DOHH2 (cell line): Measurements from ENCODE around the gene IL10RA.

ENCODE experiments used
- H3F3A ChIP-seq: fragments of 200-600 bp; sonication (generic), shearing (Covaris generic); 2 replicates; pipeline ENCODE4 v1.6.0; 2016; ENCODE audit warnings: antibody characterized with exemption, mild to moderate bottlenecking; ENCODE audit not compliant: control insufficient read depth, insufficient read depth
- H3K27ac ChIP-seq: fragments of 200-600 bp; sonication (generic); 2 replicates; pipeline ENCODE4 v1.5.1; 2014; ENCODE audit warnings: low read depth, mild to moderate bottlenecking, low read length, moderate library complexity
- H3K27me3 ChIP-seq: fragments of 200-600 bp; sonication (generic); 2 replicates; pipeline ENCODE4 v1.6.1; 2014; ENCODE audit warnings: mild to moderate bottlenecking, low read length, mixed read lengths; ENCODE audit not compliant: control insufficient read depth
- H3K36me3 ChIP-seq: fragments of 200-600 bp; sonication (generic); 2 replicates; pipeline ENCODE4 v1.6.1; 2014; ENCODE audit warnings: mild to moderate bottlenecking, low read length, moderate library complexity, mixed read lengths; ENCODE audit not compliant: control insufficient read depth
- H3K4me1 ChIP-seq: fragments of 200-600 bp; sonication (generic); 2 replicates; pipeline ENCODE4 v1.6.1; 2014; ENCODE audit warnings: mild to moderate bottlenecking, low read length, mixed read lengths; ENCODE audit not compliant: control insufficient read depth
- H3K4me2 ChIP-seq: fragments of 200-600 bp; sonication (generic); 2 replicates; pipeline ENCODE4 v1.6.0; 2014; ENCODE audit warnings: mild to moderate bottlenecking, low read length, moderate library complexity
- H3K4me3 ChIP-seq: fragments of 200-600 bp; sonication (generic); 2 replicates; pipeline ENCODE4 v1.5.1; 2014; ENCODE audit warnings: mild to moderate bottlenecking, low read length, mixed read lengths
- H3K79me2 ChIP-seq: fragments of 200-600 bp; sonication (generic); 2 replicates; pipeline ENCODE4 v1.6.1; 2014; ENCODE audit warnings: mild to moderate bottlenecking, low read length, mixed read lengths; ENCODE audit not compliant: control insufficient read depth
- H3K9me2 ChIP-seq: fragments of 200-600 bp; sonication (generic); replicated peaks from 2 replicates; pipeline ENCODE4 v1.6.1; 2014; ENCODE audit warnings: mild to moderate bottlenecking, low read length, mixed read lengths; ENCODE audit not compliant: control insufficient read depth
- H3K9me3 ChIP-seq: fragments of 200-600 bp; sonication (generic); 2 replicates; pipeline ENCODE4 v1.6.1; 2014; ENCODE audit warnings: antibody characterized with exemption, low read length, mixed read lengths; ENCODE audit not compliant: control insufficient read depth, insufficient read depth
- H4K20me1 ChIP-seq: fragments of 200-600 bp; sonication (generic); 2 replicates; pipeline ENCODE4 v1.6.0; 2014; ENCODE audit warnings: low read depth, mild to moderate bottlenecking, antibody characterized with exemption, low read length, moderate library complexity; ENCODE audit not compliant: control insufficient read depth, insufficient read depth
- EZH2phosphoT487 ChIP-seq: fragments of 200-600 bp; sonication (generic); IDR thresholded peaks from 2 replicates; pipeline ENCODE4 v1.6.1; 2017; ENCODE audit warnings: borderline replicate concordance, mild to moderate bottlenecking, antibody characterized with exemption, low read length, moderate library complexity, mixed read lengths
- TF ChIP-seq, protein P1 (sequence below): fragments of 200-600 bp; sonication (generic); IDR thresholded peaks from one replicate; pipeline ENCODE4 v1.5.1; 2014; ENCODE audit warnings: antibody characterized with exemption, mild to moderate bottlenecking, low read depth, low read length; ENCODE audit not compliant: poor library complexity, severe bottlenecking

Gene IL10RA

GRCh38 chr11:117980720-117981119 lies 5.5 kb upstream of the IL10RA start:
- no peak overlapping the region for H3K27ac ChIP-seq
- no peak overlapping the region for H3K4me2 ChIP-seq
- TF ChIP-seq, protein P1, sequence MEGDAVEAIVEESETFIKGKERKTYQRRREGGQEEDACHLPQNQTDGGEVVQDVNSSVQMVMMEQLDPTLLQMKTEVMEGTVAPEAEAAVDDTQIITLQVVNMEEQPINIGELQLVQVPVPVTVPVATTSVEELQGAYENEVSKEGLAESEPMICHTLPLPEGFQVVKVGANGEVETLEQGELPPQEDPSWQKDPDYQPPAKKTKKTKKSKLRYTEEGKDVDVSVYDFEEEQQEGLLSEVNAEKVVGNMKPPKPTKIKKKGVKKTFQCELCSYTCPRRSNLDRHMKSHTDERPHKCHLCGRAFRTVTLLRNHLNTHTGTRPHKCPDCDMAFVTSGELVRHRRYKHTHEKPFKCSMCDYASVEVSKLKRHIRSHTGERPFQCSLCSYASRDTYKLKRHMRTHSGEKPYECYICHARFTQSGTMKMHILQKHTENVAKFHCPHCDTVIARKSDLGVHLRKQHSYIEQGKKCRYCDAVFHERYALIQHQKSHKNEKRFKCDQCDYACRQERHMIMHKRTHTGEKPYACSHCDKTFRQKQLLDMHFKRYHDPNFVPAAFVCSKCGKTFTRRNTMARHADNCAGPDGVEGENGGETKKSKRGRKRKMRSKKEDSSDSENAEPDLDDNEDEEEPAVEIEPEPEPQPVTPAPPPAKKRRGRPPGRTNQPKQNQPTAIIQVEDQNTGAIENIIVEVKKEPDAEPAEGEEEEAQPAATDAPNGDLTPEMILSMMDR: no peak
- no peak for TF ChIP-seq EZH2phosphoT487
- peaks cover 7% of the 10 kb centered on the region for H3F3A ChIP-seq
- H3K4me1 ChIP-seq: peaks cover 44% of the 10 kb centered on the region
- peaks cover 4% of the 10 kb centered on the region; the same call in 1 of the 2 replicates for H3K9me3 ChIP-seq
- H3K4me3 ChIP-seq: no peak overlapping the region
- no peaks in the 10 kb centered on the region for H4K20me1 ChIP-seq
- H3K36me3 ChIP-seq: peaks cover 16% of the 10 kb centered on the region; the same call in 1 of the 2 replicates
- no peaks in the 10 kb centered on the region for H3K9me2 ChIP-seq
- peaks cover 2% of the 10 kb centered on the region for H3K79me2 ChIP-seq
- no peaks in the 10 kb centered on the region for H3K27me3 ChIP-seq

DNA sequence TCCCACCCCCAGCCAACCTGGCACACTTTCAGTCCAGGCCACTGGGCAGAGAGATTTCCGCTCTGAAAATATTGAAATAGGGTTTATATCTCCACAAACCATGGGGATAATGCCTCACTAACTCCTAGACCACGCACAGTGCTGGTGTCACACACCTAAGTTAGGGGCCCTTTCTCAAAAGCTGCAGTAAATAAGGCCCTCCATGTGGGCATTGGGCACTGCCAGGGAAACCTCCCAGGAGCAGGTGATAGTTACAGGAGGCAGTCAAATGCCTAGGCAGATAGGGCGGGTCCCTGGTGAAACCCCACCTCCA lies 3.1 kb upstream of the IL10RA start:
- H3K9me2 ChIP-seq: no peaks in the 10 kb centered on the region
- H3K4me1 ChIP-seq: peaks cover 50% of the 10 kb centered on the region
- no peak overlapping the region for H3K4me2 ChIP-seq
- peaks cover 7% of the 10 kb centered on the region for H3F3A ChIP-seq
- peaks cover 4% of the 10 kb centered on the region; the same call in 1 of the 2 replicates for H3K9me3 ChIP-seq
- peaks cover 23% of the 10 kb centered on the region for H3K36me3 ChIP-seq
- no peak overlapping the region for H3K27ac ChIP-seq
- no peaks in the 10 kb centered on the region for H3K27me3 ChIP-seq
- H3K4me3 ChIP-seq: no peak overlapping the region
- H4K20me1 ChIP-seq: no peaks in the 10 kb centered on the region; the same call in 1 of the 2 replicates
- H3K79me2 ChIP-seq: peaks cover 24% of the 10 kb centered on the region
- TF ChIP-seq EZH2phosphoT487: no peak
- TF ChIP-seq, protein P1: no peak

- Histone ChIP-seq H3K4me3 (no peak overlapping the region), H3K79me2 (peaks cover 38% of the 10 kb centered on the region), H4K20me1 (no peaks in the 10 kb centered on the region; the same call in 1 of the 2 replicates), H3K27ac (no peak overlapping the region), H3K4me1 (peaks cover 58% of the 10 kb centered on the region), H3K4me2 (no peak overlapping the region), H3K9me3 (peaks cover 4% of the 10 kb centered on the region; the same call in 1 of the 2 replicates), H3K27me3 (no peaks in the 10 kb centered on the region), H3K9me2 (no peaks in the 10 kb centered on the region), H3K36me3 (peaks cover 36% of the 10 kb centered on the region), H3F3A (peaks cover 7% of the 10 kb centered on the region)
- TF ChIP-seq EZH2phosphoT487: no peak
- TF ChIP-seq, protein P1: no peak
These were observed 1.7 kb upstream of the IL10RA start for GRCh38 chr11:117984476-117984875.
